PC-3 (cell line): ENCODE results near the gene CCDC28B. TPM values are rescaled to one million over a fixed set of nuclear protein-coding genes. Genes with fewer than 3 reads are reported as not detected.

Experiments used
- ATAC-seq: fragments of 200-7000 bp; cut with Tn5 transposase; 2 replicates; pipeline ENCODE4 v1.9.1; 2020; ENCODE audit warnings: mild to moderate bottlenecking, moderate library complexity
- BruUV-seq: library from RNA; stranded (reverse); fragments of 400-500 nt; replicated peaks from 2 replicates; lab custom pipeline; 2021; lab: Mats Ljungman, UMichigan
- CTCF ChIA-PET: fragments of 300-600 bp; sonication (Branson Sonifier 250); formaldehyde crosslinking; loops from one replicate; lab custom pipeline; 2022; ENCODE audit warnings: antibody characterized with exemption; lab: Charles Lee
- POLR2A ChIA-PET: fragments of 300-600 bp; sonication (Branson Sonifier 250); formaldehyde crosslinking; loops from one replicate; lab custom pipeline; 2022; ENCODE audit warnings: antibody characterized with exemption; ENCODE audit not compliant: unreplicated experiment; lab: Charles Lee
- DNase-seq: peaks from one replicate; pipeline ENCODE4 v3.0.0-alpha.2; 2015
- H2AFZ ChIP-seq: fragments of 300-600 bp; sonication (generic); 2 replicates; pipeline ENCODE4 v1.6.0; 2016; ENCODE audit warnings: antibody characterized with exemption, low read length
- H3F3A ChIP-seq: fragments of 300-600 bp; sonication (generic); one replicate; pipeline ENCODE4 v1.6.0; 2017; ENCODE audit warnings: antibody characterized with exemption, low read length, control low read depth, mild to moderate bottlenecking; ENCODE audit not compliant: unreplicated experiment
- H3K27ac ChIP-seq: fragments of 300-600 bp; sonication (generic); 2 replicates; pipeline ENCODE4 v1.5.1; 2016; ENCODE audit warnings: mild to moderate bottlenecking, low read length
- H3K27me3 ChIP-seq: fragments of 300-600 bp; sonication (generic); 2 replicates; pipeline ENCODE4 v1.6.1; 2016; ENCODE audit warnings: low read length, mixed read lengths
- H3K36me3 ChIP-seq: fragments of 300-600 bp; sonication (generic); 2 replicates; pipeline ENCODE4 v1.6.1; 2016; ENCODE audit warnings: low read depth, mixed run types, low read length, mixed read lengths
- H3K4me1 ChIP-seq: fragments of 300-600 bp; sonication (generic); 2 replicates; pipeline ENCODE4 v1.5.1; 2016; ENCODE audit warnings: low read length; ENCODE audit not compliant: insufficient read depth
- H3K4me2 ChIP-seq: fragments of 300-600 bp; sonication (generic); 2 replicates; pipeline ENCODE4 v1.6.0; 2016; ENCODE audit warnings: low read length
- H3K4me3 ChIP-seq: fragments of 300-600 bp; sonication (generic); 2 replicates; pipeline ENCODE4 v1.5.1; 2016; ENCODE audit warnings: mild to moderate bottlenecking, low read length, mixed read lengths
- H3K79me2 ChIP-seq: fragments of 300-600 bp; sonication (generic); 2 replicates; pipeline ENCODE4 v1.6.1; 2017; ENCODE audit warnings: low read length, mixed read lengths
- H3K9ac ChIP-seq: fragments of 300-600 bp; sonication (generic); 2 replicates; pipeline ENCODE4 v1.6.0; 2016; ENCODE audit warnings: mild to moderate bottlenecking, low read length
- H3K9me2 ChIP-seq: fragments of 300-600 bp; sonication (generic); replicated peaks from 2 replicates; pipeline ENCODE4 v1.6.1; 2016; ENCODE audit warnings: mixed run types, low read length, mixed read lengths
- H3K9me3 ChIP-seq: fragments of 300-600 bp; sonication (generic); 2 replicates; pipeline ENCODE4 v1.6.1; 2016; ENCODE audit warnings: low read length, mixed read lengths
- H4K20me1 ChIP-seq: fragments of 300-600 bp; sonication (generic); 2 replicates; pipeline ENCODE4 v1.6.1; 2016; ENCODE audit warnings: low read length, mixed read lengths
- CTCF ChIP-seq: fragments of 300-600 bp; sonication (generic); conservative IDR thresholded peaks from 2 replicates; pipeline ENCODE4 v1.5.1; 2017; ENCODE audit warnings: antibody characterized with exemption, low read depth, mild to moderate bottlenecking, low read length
- EZH2 ChIP-seq: fragments of 300-600 bp; sonication (generic); IDR thresholded peaks from one replicate; pipeline ENCODE4 v1.6.1; 2017; ENCODE audit warnings: antibody characterized with exemption, mild to moderate bottlenecking, low read length; ENCODE audit not compliant: unreplicated experiment
- EZH2phosphoT487 ChIP-seq: fragments of 300-600 bp; sonication (generic); IDR thresholded peaks from 2 replicates; pipeline ENCODE4 v1.6.1; 2018; ENCODE audit warnings: mild to moderate bottlenecking, antibody characterized with exemption, low read length, borderline replicate concordance
- intact Hi-C: fragments of 100-400 bp; cut with micrococcal nuclease; formaldehyde crosslinking; loops from 2 replicates; pipeline ENCODE4 v1.9.0; 2023
- total RNA-seq: library from RNA; depleted of rRNA; stranded (reverse); fragments of >200 nt; gene quantifications from 2 replicates; pipeline ENCODE4 v1.2.3, GENCODE V29; 2014

The CCDC28B gene
- total RNA-seq, 1 experiment from 2014 or later = 4.7 TPM

DNA sequence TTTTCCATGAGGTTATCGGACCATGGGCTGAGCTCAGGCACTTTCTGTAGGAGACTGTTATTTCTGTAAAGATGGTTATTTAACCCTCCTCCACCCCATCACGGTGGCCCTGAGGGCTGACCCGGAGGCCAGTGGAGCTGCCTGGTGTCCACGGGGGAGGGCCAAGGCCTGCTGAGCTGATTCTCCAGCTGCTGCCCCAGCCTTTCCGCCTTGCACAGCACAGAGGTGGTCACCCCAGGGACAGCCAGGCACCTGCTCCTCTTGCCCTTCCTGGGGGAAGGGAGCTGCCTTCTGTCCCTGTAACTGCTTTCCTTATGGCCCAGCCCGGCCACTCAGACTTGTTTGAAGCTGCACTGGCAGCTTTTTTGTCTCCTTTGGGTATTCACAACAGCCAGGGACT is 2.6 kb upstream of the CCDC28B start:
- DNase-seq = no peak
- Histone ChIP-seq H3K9me2 (no peaks in the 10 kb centered on the region), H3F3A (no peaks in the 10 kb centered on the region), H4K20me1 (no peaks in the 10 kb centered on the region), H3K79me2 (no peaks in the 10 kb centered on the region), H3K27me3 (no peaks in the 10 kb centered on the region), H3K4me1 (peaks cover 11% of the 10 kb centered on the region), H3K4me3 (no peak overlapping the region), H3K9me3 (no peaks in the 10 kb centered on the region), H3K27ac (no peak overlapping the region), H3K9ac (no peak overlapping the region), H3K4me2 (no peak overlapping the region), H3K36me3 (peaks cover 39% of the 10 kb centered on the region), H2AFZ (no peak overlapping the region)
- ChIA-PET CTCF (no interaction called here), POLR2A (interaction anchor here (0.5 kb wide), 1 partner anchor 43 kb away, joined by 5 read pairs; no protein-coding TSS in a partner anchor)
- TF ChIP-seq CTCF (no peak), EZH2 (no peak), EZH2phosphoT487 (no peak)
- BruUV-seq = no TSS peak
- intact Hi-C loops = no loop called here
- ATAC-seq = no peak

DNA sequence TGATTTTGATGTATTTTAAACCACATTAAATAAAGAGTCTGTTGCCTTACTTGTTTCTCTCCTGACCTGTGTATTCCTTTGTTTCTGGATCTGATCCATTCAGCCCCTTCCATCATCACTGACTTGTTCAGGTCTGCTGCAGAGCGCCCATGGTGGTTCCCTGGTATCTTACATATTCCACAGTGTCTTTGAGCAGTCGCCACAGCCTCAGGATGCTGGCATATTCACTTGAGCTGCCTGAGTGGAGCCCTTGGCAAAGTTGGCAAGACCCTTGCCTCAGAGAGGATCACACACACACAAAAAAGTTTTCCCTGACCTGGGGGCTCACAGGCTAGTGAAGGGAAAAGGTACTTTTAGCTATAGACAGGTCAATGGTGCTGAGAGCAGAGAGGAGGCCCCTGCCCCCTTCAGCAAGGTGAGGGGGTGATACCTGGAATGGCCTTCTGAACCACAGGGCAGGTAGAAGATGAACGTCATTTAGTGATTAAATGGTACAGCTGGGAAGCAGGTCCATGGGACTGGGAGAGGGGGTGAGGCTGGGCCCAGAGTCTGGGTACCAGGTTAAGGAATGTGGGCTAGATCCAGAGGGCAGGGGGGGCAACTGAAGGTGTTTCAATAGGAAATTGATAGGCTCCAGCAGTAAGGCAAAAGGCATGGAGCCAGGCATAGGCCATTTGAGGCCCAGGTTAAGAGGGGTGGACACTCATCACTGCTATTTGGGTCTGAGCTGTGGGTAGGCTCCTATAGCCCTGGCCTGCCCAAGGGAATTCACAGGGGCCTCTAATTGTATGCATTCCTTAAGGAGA is 2.0 kb upstream of the CCDC28B start:
- Histone ChIP-seq H3K9me2 (no peaks in the 10 kb centered on the region), H3F3A (no peaks in the 10 kb centered on the region), H3K4me3 (no peak overlapping the region), H3K9ac (no peak overlapping the region), H3K4me2 (no peak overlapping the region), H3K36me3 (peaks cover 33% of the 10 kb centered on the region; the same call in 1 of the 2 replicates), H3K27me3 (no peaks in the 10 kb centered on the region), H3K79me2 (no peaks in the 10 kb centered on the region), H3K27ac (no peak overlapping the region), H4K20me1 (no peaks in the 10 kb centered on the region), H3K4me1 (peaks cover 15% of the 10 kb centered on the region), H3K9me3 (no peaks in the 10 kb centered on the region), H2AFZ (no peak overlapping the region)
- ChIA-PET CTCF (no interaction called here), POLR2A (interaction anchor here (0.5 kb wide), 1 partner anchor 42 kb away, joined by 5 read pairs; no protein-coding TSS in a partner anchor)
- no TSS peak for BruUV-seq
- intact Hi-C loops = no loop called here
- ATAC-seq (no peak), DNase-seq (no peak)
- TF ChIP-seq CTCF (no peak), EZH2 (no peak), EZH2phosphoT487 (no peak)
